ENCODE measurements around the gene MARCHF2.
"Not testable (repeated sequence)": the region's sequence is repeated elsewhere in the genome, so short reads cannot be mapped to it uniquely, and the experiment has no call there.

GRCh38 chr19:8385566-8385965, 27.5 kb upstream of the MARCHF2 start:
- TF ChIP-seq CTCF (tag by site-specific recombination; IDR thresholded peaks at IDR 0.05); ZNF133 (tag by site-specific recombination; IDR thresholded peaks at IDR 0.05); TCF7L2 (IDR thresholded peaks at IDR 0.05; ENCODE audit: borderline replicate concordance, low read depth, low read length); ZNF785 (tag by site-specific recombination; IDR thresholded peaks at IDR 0.05); SETDB1 (IDR thresholded peaks at IDR 0.05; ENCODE audit: insufficient read length, low read length); WT1 (tag by site-specific recombination; IDR thresholded peaks at IDR 0.05); REPIN1 (tag by site-specific recombination; IDR thresholded peaks at IDR 0.05; ENCODE audit: low read depth); ZNF473 (tag by site-specific recombination; IDR thresholded peaks at IDR 0.05); KLF7 (tag by site-specific recombination; IDR thresholded peaks at IDR 0.05; ENCODE audit: borderline replicate concordance): not testable (repeated sequence)
